GM12864 (cell line): ENCODE measurements around the gene SOWAHB.

ENCODE experiments used
- DNase-seq: peaks from one replicate; pipeline ENCODE4 v3.0.0-alpha.2; 2011; ENCODE audit warnings: low read depth
- H3K4me3 ChIP-seq: 2 replicates; pipeline ENCODE4 v1.5.1; 2011; ENCODE audit warnings: mild to moderate bottlenecking, low read depth, low read length, control low read depth
- TF ChIP-seq, protein P1 (sequence below): IDR thresholded peaks from 2 replicates; pipeline ENCODE4 v1.5.1; 2011; ENCODE audit warnings: low read depth, mild to moderate bottlenecking, moderate library complexity, low read length, control low read depth, inconsistent platforms; ENCODE audit errors: missing control alignments

SOWAHB gene

DNA sequence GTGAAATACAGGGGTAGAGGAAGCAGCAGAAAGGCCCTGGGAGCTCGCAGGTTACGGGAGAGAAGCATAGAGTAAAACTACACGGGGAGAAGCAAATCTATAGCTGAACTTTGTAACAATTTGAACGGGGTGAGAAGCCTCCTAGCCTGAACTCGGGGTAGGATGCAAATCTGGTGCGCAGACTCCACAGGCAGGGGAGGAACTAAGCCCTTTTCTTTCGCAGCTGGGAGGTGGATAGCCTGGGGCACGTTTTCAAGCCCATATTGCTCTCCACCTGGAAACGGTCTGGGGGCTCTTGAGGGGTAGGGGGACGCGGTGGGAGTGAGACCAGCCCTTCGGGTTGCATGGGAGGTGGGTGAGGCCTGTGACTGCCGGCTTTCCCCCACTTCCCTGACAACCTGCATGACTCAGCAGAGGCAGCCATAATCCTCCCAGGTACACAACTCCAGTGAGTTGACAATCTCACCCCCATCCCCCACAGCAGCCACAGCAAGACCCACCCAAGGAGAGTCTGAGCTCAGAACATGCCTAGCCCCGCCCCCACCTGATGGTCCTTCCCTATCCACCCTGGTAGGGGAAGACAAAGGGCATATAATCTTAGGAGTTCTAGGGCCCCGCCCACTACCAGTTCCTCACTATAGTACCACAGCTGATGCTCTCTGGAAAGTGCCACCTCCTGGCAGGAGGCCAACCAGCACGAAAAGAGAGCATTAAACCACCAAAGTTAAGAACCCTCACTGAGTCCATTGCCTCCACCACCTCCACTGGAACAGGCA lies 29.9 kb downstream of the SOWAHB start:
- no peak overlapping the region for H3K4me3 ChIP-seq
- TF ChIP-seq, protein P1, sequence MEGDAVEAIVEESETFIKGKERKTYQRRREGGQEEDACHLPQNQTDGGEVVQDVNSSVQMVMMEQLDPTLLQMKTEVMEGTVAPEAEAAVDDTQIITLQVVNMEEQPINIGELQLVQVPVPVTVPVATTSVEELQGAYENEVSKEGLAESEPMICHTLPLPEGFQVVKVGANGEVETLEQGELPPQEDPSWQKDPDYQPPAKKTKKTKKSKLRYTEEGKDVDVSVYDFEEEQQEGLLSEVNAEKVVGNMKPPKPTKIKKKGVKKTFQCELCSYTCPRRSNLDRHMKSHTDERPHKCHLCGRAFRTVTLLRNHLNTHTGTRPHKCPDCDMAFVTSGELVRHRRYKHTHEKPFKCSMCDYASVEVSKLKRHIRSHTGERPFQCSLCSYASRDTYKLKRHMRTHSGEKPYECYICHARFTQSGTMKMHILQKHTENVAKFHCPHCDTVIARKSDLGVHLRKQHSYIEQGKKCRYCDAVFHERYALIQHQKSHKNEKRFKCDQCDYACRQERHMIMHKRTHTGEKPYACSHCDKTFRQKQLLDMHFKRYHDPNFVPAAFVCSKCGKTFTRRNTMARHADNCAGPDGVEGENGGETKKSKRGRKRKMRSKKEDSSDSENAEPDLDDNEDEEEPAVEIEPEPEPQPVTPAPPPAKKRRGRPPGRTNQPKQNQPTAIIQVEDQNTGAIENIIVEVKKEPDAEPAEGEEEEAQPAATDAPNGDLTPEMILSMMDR = no peak
- DNase-seq = no peak

DNA sequence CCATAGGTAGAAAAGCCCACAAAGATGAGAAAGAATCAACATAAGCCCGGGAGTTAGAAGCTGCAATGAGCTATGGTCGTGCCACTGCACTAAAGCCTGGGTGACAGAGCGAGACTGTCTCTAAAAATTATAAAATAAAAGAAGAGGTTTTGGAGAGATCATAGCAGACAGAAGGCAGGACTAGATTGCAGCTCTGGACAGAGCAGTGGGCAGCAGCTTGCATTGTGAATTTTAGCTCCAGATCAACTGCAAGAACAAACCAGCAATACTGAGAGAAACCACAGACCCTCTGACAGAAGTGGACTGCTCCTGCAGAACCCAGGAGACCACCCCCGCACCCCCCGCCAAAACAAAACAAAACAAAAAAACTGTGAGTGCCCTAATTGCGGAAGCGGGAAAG lies 30.6 kb downstream of the SOWAHB start:
- TF ChIP-seq, protein P1 = no peak
- H3K4me3 ChIP-seq = no peak overlapping the region
- no peak for DNase-seq

DNA sequence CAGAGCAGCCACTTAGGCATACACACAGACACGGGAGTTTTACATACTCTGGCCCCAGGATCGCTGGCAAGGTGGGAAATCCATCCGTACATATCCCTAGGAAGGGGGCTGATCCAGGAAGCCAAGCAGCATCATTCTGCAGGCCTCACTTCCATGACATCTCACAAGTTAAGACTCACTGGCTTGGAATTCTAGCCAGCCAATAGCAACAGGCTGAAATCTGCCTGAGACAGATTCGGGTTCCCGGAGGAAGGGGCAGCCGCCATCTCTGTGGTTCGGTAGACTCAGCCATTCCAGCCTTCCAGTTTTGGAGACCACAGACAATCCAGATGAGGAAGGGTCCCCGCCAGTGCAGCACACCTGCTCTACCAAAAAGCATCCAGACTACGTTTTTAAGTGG lies 31.3 kb downstream of the SOWAHB start:
- DNase-seq = no peak
- TF ChIP-seq, protein P1 = no peak
- H3K4me3 ChIP-seq = no peak overlapping the region

- H3K4me3 ChIP-seq = no peak overlapping the region
- TF ChIP-seq, protein P1 = no peak
- DNase-seq = no peak
Measured at GRCh38 chr4:76858319-76858718, 39.6 kb downstream of the SOWAHB start.

DNA sequence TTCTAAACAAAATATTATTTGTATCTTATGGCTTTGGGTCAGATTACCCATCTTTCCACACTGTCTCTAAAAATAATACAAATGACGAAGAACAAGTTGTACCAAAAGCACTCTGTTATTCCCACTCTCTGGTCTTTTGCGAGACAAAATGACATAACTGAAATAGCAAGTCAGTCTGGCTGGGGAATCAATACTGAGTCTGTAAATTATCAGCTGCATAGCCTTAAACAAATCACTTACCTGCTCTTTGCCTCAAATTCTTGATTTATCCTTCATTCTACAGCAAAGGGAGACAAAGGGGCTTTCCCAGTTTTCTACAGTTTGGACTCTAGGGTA lies 40.9 kb downstream of the SOWAHB start:
- TF ChIP-seq, protein P1 = no peak
- H3K4me3 ChIP-seq = no peak overlapping the region
- DNase-seq = no peak

GRCh38 chr4:76856243-76857073 lies 41.5 kb downstream of the SOWAHB start:
- no peak for DNase-seq
- no peak overlapping the region for H3K4me3 ChIP-seq
- TF ChIP-seq, protein P1 = no peak
